Measurements from ENCODE around the gene MALRD1.
"Not testable (repeated sequence)": the region's sequence is repeated elsewhere in the genome, so short reads cannot be mapped to it uniquely, and the experiment has no call there.

The MALRD1 gene

GRCh38 chr10:19730167-19730906 is 681.7 kb downstream of the MALRD1 start:
- DNase-seq, result peak; percentile 83

DNA sequence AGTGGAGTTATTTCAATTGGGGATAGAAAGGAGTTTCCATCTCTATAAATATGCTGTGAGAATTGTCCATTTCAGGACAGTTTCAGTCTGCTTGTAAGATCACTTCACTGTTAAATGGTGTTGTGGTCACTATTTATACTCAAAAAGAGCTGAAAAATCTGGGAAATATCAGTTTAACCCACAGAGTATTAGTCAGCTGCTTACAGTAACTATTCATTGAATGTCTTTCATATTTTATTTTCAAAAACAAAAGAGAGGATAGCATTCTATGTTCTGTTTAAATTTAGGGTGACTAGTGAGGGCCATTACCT is 682.3 kb downstream of the MALRD1 start:
- DNase-seq, result no peak

- no peak for DNase-seq
Observed at GRCh38 chr10:19731560-19731959, 683.0 kb downstream of the MALRD1 start.

GRCh38 chr10:19738440-19738839 is 689.8 kb downstream of the MALRD1 start:
- DNase-seq, result no peak

GRCh38 chr10:19739232-19739631 is 690.6 kb downstream of the MALRD1 start:
- not testable (repeated sequence) for DNase-seq

DNA sequence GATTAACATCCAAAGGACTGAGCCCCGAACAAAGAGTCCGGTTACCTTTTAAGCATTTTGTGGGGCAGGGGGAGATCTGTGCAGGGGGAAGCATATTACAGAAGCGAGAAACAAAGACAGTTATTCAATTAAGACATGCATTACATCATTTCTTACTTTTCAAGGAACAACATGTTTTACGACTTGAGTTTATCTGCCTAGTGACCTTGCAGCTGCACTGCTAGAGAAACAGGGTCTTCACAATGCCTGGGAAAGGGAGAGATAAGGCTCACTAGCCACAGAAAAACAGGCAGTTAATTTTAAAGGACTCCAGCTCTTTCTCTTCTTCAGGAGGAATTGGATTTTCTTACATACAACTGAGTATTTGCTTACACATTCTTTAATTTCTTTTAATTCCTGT is 693.5 kb downstream of the MALRD1 start:
- peak; percentile 28 for DNase-seq

DNA sequence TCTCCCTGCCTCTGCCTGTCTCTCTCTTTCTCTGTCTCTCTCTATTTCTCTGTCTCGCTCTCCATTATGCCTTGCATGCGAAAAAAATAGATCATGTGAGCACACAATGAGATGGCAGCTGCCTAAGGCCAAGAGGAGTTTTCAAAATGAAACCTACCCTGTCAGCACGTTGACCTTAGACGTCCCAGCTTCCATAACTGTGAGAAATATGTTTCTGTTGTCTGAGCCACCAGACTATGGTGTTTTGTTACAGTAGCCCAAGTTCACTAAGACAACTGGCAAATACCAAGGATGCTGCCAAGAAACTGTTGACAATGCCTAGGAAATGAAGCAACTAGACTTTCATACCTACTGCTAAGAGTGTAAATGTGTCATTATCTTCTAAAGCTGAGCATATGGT is 697.1 kb downstream of the MALRD1 start:
- DNase-seq, result no peak

GRCh38 chr10:19749185-19749729 is 700.7 kb downstream of the MALRD1 start:
- DNase-seq, result no peak

- DNase-seq, result no peak
Observed at GRCh38 chr10:19750972-19751371, 702.4 kb downstream of the MALRD1 start.

DNA sequence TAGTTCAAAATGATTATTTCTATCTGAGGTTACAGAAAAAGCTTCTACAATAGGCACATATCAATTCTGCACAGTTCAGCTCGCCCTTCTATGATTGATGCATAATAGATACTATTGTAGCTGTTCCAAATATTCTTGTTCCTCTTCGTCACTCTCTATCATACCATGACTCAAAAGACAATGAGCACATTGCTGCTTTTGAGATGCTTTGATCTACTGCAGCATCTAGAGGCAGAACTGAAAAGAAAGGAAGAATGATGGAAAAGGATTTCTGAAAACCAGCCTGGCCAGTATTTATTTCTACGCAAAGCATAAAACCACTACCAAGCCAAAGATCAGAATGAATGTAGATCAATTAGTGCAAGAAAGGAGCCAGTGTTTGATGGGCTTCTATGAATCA is 708.3 kb downstream of the MALRD1 start:
- DNase-seq, result no peak

- no peak for DNase-seq
Observed at GRCh38 chr10:19762026-19762425, 713.4 kb downstream of the MALRD1 start.

- no peak for DNase-seq
Observed at GRCh38 chr10:19764111-19764510, 715.5 kb downstream of the MALRD1 start.

GRCh38 chr10:19767876-19768275 is 719.3 kb downstream of the MALRD1 start:
- DNase-seq, result no peak

GRCh38 chr10:19769826-19770225 is 721.2 kb downstream of the MALRD1 start:
- not testable (repeated sequence) for DNase-seq

- peak; percentile 44 for DNase-seq
Observed at GRCh38 chr10:19772972-19773371, 724.4 kb downstream of the MALRD1 start.

- DNase-seq, result peak; percentile 72
Observed at GRCh38 chr10:19775296-19775695, 726.7 kb downstream of the MALRD1 start.

- DNase-seq, result no peak
Observed at GRCh38 chr10:19777806-19778205, 729.2 kb downstream of the MALRD1 start.

- no peak for DNase-seq
Observed at GRCh38 chr10:19778996-19779395, 730.4 kb downstream of the MALRD1 start.

DNA sequence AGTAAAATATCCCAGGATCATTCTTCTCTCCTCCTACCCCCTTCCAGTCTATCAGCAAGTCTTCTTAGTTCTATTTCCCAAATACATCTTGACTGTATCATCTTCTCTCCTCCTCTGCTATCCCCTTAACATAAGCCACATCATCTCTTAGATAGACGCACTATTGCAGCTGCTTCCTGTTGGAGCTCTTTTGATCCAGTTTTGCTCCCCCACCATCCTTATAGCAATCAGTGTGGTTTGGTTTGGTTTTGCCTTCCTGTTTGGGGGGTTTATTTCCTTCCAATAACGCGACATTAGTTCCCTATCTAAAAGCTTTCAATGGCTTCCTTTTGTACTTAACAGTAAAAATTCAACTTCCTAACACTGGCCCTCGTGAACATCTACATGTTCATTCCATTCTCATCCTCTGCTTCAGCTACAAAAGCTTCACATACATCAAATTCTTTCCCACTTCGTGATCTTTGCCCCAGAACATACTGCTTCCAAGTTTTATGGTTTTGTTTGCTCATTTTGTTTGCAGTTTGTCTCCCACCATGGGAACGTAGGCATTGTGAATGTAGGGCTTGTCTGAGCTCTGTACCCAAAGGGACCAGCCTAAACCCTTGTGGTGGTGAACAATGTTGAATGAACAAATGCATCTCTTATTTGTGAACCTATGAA is 734.0 kb downstream of the MALRD1 start:
- DNase-seq, result peak; percentile 22

DNA sequence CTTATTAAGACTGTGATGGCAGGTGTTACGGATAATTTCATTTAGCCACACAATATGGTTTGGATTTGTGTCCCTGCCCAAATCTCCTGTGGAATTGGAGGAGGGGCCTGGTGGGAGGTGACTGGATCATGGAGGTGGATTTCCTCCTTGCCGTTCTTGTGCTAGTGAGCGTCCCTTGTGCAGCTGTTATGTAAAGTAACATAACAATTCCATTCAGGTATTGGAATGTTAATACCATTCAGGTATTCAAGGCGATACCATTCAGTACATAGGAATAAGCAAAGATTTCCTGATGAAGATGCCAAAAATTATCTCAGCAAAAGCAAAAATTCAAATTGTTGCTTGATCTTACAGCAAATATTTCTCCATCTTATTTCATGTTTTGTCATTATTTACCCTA is 735.1 kb downstream of the MALRD1 start:
- DNase-seq, result no peak
